Measurements from ENCODE around the gene RTN4RL1. TPM values are rescaled to one million over a fixed set of nuclear protein-coding genes. Genes with fewer than 3 reads are reported as not detected.

Gene RTN4RL1
- total RNA-seq, 1 donor from 2014 or later: 50.3 TPM

DNA sequence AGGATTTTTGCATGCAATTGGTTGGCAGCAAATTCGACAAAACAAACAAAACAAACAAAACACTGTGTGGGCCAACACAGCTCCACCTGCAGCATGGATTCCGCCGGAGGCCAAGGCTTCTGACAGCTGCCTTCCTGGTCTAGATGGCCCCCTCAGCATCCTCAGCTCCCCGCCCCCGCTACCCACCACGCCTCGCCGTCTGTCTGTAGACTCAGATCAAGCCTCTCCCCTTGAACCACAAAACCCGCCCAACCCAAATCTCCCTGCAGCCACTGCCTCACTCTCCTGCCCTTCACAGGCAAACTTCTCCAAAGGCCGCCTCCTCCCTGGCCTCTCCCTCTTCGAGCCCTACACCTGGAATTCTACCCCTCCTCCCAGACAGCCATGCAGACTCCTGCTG is 57.9 kb downstream of the RTN4RL1 start:
- no peak for DNase-seq
- H3K27ac Mint-ChIP-seq (ENCODE audit: unreplicated experiment): peak overlapping the region; percentile 13
- H3K4me3 Mint-ChIP-seq (ENCODE audit: unreplicated experiment): peak overlapping the region; percentile 57
- TF ChIP-seq, protein P1, sequence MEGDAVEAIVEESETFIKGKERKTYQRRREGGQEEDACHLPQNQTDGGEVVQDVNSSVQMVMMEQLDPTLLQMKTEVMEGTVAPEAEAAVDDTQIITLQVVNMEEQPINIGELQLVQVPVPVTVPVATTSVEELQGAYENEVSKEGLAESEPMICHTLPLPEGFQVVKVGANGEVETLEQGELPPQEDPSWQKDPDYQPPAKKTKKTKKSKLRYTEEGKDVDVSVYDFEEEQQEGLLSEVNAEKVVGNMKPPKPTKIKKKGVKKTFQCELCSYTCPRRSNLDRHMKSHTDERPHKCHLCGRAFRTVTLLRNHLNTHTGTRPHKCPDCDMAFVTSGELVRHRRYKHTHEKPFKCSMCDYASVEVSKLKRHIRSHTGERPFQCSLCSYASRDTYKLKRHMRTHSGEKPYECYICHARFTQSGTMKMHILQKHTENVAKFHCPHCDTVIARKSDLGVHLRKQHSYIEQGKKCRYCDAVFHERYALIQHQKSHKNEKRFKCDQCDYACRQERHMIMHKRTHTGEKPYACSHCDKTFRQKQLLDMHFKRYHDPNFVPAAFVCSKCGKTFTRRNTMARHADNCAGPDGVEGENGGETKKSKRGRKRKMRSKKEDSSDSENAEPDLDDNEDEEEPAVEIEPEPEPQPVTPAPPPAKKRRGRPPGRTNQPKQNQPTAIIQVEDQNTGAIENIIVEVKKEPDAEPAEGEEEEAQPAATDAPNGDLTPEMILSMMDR (IDR thresholded peaks at IDR 0.05; ENCODE audit: partially characterized antibody, unreplicated experiment): no peak
- peaks cover 6% of the 10 kb centered on the region for H3K36me3 Mint-ChIP-seq (ENCODE audit: unreplicated experiment)
- H3K27me3 Mint-ChIP-seq (ENCODE audit: unreplicated experiment): peaks cover 18% of the 10 kb centered on the region
- H3K9me3 Mint-ChIP-seq (ENCODE audit: unreplicated experiment): peaks cover 25% of the 10 kb centered on the region
- peaks cover 41% of the 10 kb centered on the region for H3K4me1 Mint-ChIP-seq (ENCODE audit: low read depth, unreplicated experiment)

DNA sequence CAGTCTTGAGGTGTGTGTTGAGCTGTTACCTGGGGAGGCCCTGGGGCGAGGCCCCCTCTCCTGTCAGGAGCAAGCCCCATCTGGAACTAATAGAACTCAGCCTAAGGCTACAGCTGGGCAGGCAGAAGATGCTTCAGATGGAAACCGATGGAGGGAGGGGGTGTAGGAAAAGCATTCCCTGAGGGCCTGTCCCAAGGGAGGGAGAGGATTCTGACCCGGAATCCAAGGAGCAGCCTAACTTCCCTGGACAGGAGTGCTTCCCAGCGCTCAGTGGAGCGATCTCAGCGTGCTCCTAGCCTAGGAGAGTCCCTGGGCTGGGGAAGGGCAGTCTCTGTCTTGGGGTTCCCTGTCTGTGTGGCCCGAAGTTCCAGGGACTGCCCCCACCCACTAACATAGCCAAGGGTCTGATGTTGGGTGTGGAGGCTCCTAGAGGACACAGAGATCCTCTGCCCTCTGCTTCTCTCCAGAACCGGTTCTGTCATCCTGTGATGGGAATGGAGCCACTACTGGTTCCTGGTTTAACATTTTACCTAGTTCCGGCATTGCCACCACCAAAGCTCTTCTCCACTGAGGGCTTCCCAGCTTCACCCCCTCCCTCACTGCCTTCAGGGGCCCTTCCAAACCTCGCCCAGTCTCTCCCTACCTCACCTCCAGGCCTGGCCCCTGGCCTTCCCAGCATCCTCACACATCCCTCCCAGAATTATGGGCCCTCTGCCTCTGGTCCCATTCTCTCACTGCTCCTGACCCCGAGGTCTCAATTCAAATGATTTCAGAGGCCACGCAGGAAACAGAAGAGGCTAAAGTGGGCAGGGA is 58.7 kb downstream of the RTN4RL1 start:
- peaks cover 41% of the 10 kb centered on the region for H3K4me1 Mint-ChIP-seq (ENCODE audit: low read depth, unreplicated experiment)
- peaks cover 18% of the 10 kb centered on the region for H3K27me3 Mint-ChIP-seq (ENCODE audit: unreplicated experiment)
- no peak for DNase-seq
- peak overlapping the region; percentile 88 for H3K27ac Mint-ChIP-seq (ENCODE audit: unreplicated experiment)
- peaks cover 6% of the 10 kb centered on the region for H3K36me3 Mint-ChIP-seq (ENCODE audit: unreplicated experiment)
- H3K4me3 Mint-ChIP-seq (ENCODE audit: unreplicated experiment): peak overlapping the region; percentile 79
- TF ChIP-seq, protein P1 (IDR thresholded peaks at IDR 0.05; ENCODE audit: partially characterized antibody, unreplicated experiment): no peak
- peaks cover 25% of the 10 kb centered on the region for H3K9me3 Mint-ChIP-seq (ENCODE audit: unreplicated experiment)

- H3K27ac Mint-ChIP-seq (ENCODE audit: unreplicated experiment): peak overlapping the region; percentile 88
Measured at GRCh38 chr17:1965556-1966273, 59.4 kb downstream of the RTN4RL1 start.

GRCh38 chr17:1963250-1963649 is 61.9 kb downstream of the RTN4RL1 start:
- Mint-ChIP-seq H3K27ac (ENCODE audit: unreplicated experiment) (no peak overlapping the region), H3K9me3 (ENCODE audit: unreplicated experiment) (peaks cover 19% of the 10 kb centered on the region), H3K36me3 (ENCODE audit: unreplicated experiment) (no peaks in the 10 kb centered on the region), H3K4me3 (ENCODE audit: unreplicated experiment) (no peak overlapping the region), H3K27me3 (ENCODE audit: unreplicated experiment) (peaks cover 22% of the 10 kb centered on the region), H3K4me1 (ENCODE audit: low read depth, unreplicated experiment) (peaks cover 50% of the 10 kb centered on the region)
- TF ChIP-seq, protein P1 (IDR thresholded peaks at IDR 0.05; ENCODE audit: partially characterized antibody, unreplicated experiment): no peak
- no peak for DNase-seq

More at GRCh38 chr17:1965556-1966273, 59.4 kb downstream of the RTN4RL1 start:
- H3K4me1 Mint-ChIP-seq (ENCODE audit: low read depth, unreplicated experiment): peaks cover 42% of the 10 kb centered on the region
- peak; percentile 73 for DNase-seq
- H3K27me3 Mint-ChIP-seq (ENCODE audit: unreplicated experiment): peaks cover 22% of the 10 kb centered on the region
- peaks cover 6% of the 10 kb centered on the region for H3K36me3 Mint-ChIP-seq (ENCODE audit: unreplicated experiment)
- peaks cover 22% of the 10 kb centered on the region for H3K9me3 Mint-ChIP-seq (ENCODE audit: unreplicated experiment)
- peak overlapping the region; percentile 74 for H3K4me3 Mint-ChIP-seq (ENCODE audit: unreplicated experiment)
- TF ChIP-seq, protein P1 (IDR thresholded peaks at IDR 0.05; ENCODE audit: partially characterized antibody, unreplicated experiment): no peak

Data from glutamatergic neuron (in vitro differentiated cells).